Measurements from ENCODE around the gene PHTF2.
A peak's percentile ranks its signal among the peaks of the same experiment; 100 is the strongest.

Gene PHTF2

GRCh38 chr7:77933394-77933793 lies 134.8 kb downstream of the PHTF2 start:
- no peak for TF ChIP-seq CTCF (IDR thresholded peaks at IDR 0.05; ENCODE audit: control extremely low read depth, extremely low read depth, low read depth, missing control alignments)
- CTCF ChIA-PET, result interaction anchor here (0.8 to 2.7 kb wide), 9 partner anchors 11 to 282 kb away, joined by 3 to 14 read pairs (median 4); partner anchors contain the start of genes PHTF2 and TMEM60
- no peak for DNase-seq (ENCODE audit: extremely low spot score)
- POLR2A ChIA-PET, result interaction anchor here (0.6 kb wide), 1 partner anchor 56 kb away, joined by 5 read pairs; no protein-coding TSS in a partner anchor

GRCh38 chr7:77935652-77936348 lies 137.2 kb downstream of the PHTF2 start:
- DNase-seq (ENCODE audit: extremely low spot score), result no peak
- TF ChIP-seq CTCF (IDR thresholded peaks at IDR 0.05; ENCODE audit: control extremely low read depth, extremely low read depth, low read depth, missing control alignments), result peak; percentile 9
- ChIA-PET CTCF (interaction anchor here (0.7 to 2.7 kb wide), 5 partner anchors 9 to 277 kb away, joined by 3 to 14 read pairs (median 4); no protein-coding TSS in a partner anchor), POLR2A (no interaction called here)

- peak; percentile 36 for DNase-seq (ENCODE audit: extremely low spot score)
- ChIA-PET CTCF (interaction anchor here (1.2 to 2.4 kb wide), 5 partner anchors 9 to 289 kb away, joined by 3 to 18 read pairs (median 3); no protein-coding TSS in a partner anchor), POLR2A (no interaction called here)
- peak; percentile 32 for TF ChIP-seq CTCF (IDR thresholded peaks at IDR 0.05; ENCODE audit: control extremely low read depth, extremely low read depth, low read depth, missing control alignments)
These were observed 142.1 kb downstream of the PHTF2 start for GRCh38 chr7:77940647-77941046.

GRCh38 chr7:77942431-77942830 lies 143.9 kb downstream of the PHTF2 start:
- no peak for DNase-seq (ENCODE audit: extremely low spot score)
- ChIA-PET POLR2A (no interaction called here), CTCF (no interaction called here)
- TF ChIP-seq CTCF (IDR thresholded peaks at IDR 0.05; ENCODE audit: control extremely low read depth, extremely low read depth, low read depth, missing control alignments), result no peak

GRCh38 chr7:77944183-77945182 lies 145.9 kb downstream of the PHTF2 start:
- POLR2A ChIA-PET, result no interaction called here
- no peak for DNase-seq (ENCODE audit: extremely low spot score)
- no peak for TF ChIP-seq CTCF (IDR thresholded peaks at IDR 0.05; ENCODE audit: control extremely low read depth, extremely low read depth, low read depth, missing control alignments)

GRCh38 chr7:77950548-77950947 lies 152.0 kb downstream of the PHTF2 start:
- CTCF ChIA-PET, result no interaction called here
- TF ChIP-seq CTCF (IDR thresholded peaks at IDR 0.05; ENCODE audit: control extremely low read depth, extremely low read depth, low read depth, missing control alignments), result no peak
- no peak for DNase-seq (ENCODE audit: extremely low spot score)
- POLR2A ChIA-PET, result no interaction called here

More at GRCh38 chr7:77944183-77945182, 145.9 kb downstream of the PHTF2 start:
- CTCF ChIA-PET, result interaction anchor here (1.1 to 1.7 kb wide), 4 partner anchors 9 to 96 kb away, joined by 3 to 4 read pairs (median 4); no protein-coding TSS in a partner anchor
